Activated CD8-positive, alpha-beta memory T cell treated with anti-CD3 and anti-CD28 coated beads, Interleukin-2, amount 50 U/mL, for 48 hours (primary cell): ENCODE data around the gene OR8S1.

Source experiments
- DNase-seq: peaks from one replicate; pipeline ENCODE4 v3.0.0-alpha.2; 2020

The OR8S1 gene

DNA sequence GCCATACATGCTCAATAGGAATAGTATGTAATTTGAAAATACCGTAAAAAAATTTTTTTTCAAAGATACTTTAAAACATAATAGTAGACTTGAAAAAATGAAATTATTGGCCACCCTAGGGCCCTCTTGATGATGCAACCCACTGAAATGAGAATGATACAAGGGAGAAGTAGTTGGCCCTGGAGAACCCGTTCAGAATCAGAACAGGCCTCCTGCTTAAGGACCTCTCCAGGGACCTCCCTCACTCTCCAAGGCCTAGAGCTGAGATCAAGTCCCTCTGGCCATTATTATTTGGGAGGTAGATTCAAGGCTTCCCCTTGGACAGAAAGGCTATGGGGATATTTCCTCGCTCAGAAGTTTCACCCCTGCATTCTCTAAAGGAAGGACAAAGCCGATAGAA is 32.5 kb downstream of the OR8S1 start:
- no peak for DNase-seq

DNA sequence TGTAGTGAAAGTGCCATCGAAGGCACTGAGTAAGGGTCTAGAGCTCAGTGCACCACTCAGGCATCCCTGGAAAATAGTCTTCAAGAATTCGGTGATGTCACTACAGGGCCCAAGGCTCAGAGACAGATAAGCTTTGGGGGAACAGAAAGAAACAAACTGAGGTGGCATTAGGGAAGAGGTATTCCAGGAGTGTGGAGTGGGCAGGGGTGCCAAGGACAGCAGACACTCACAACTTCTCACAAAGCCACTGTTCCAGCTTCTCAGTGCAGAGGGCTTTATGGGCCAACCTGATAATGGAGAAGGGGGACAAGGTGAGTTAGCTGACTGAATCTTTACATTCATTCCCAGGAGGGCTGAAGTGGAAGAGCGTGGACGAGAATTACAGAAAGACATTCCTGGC is 42.3 kb downstream of the OR8S1 start:
- no peak for DNase-seq

DNA sequence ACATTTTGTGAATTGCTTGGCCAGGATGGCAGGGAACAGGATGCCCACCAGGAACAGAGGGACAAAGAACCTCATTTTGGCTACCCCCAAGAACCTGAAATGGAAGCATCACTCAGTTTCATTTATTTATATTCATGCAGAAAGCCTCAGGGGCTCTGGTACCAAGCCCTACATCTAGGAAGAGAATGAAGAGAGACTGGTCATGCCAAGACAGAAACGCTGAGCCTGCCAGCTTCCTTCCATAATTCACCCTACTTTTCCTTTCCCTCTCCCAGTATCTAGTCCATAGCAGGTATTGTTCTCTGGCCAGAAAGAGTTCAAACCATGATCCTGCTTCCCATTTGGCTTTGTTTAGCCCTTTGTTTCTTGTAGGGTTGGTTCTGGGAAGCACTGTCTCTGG is 44.5 kb downstream of the OR8S1 start, which contains the start of gene LALBA:
TSS of gene LALBA (minus strand) at position 101 of the 400 bp plus-strand sequence. CDS start at position 75, 26 bp downstream.
- DNase-seq, result no peak

DNA sequence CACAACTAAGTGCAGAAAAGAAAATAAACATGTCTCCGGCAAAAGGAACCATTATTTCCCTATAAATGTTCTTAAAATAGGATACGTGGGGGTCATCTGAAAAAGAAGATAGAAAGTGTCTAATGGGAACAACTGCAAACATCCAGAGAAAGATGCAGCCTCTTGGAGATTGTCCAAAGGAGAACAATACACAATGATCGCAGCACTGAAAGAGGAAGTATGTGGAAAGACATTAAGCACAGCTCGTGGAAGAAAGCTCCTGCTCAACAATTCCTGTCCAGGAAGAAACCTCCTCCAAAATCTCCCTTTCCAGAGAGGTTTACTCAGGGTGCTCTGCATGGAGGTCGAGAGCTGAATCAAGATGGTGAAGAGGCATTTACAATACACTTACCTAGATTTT is 46.9 kb downstream of the OR8S1 start:
- DNase-seq, result no peak
